ENCODE data around the gene ANKRD13B.
"Not testable (repeated sequence)": the region's sequence is repeated elsewhere in the genome, so short reads cannot be mapped to it uniquely, and the experiment has no call there.

The ANKRD13B gene

GRCh38 chr17:29642171-29642611, 49.3 kb downstream of the ANKRD13B start:
- no peak for DNase-seq (ENCODE audit: low spot score)

DNA sequence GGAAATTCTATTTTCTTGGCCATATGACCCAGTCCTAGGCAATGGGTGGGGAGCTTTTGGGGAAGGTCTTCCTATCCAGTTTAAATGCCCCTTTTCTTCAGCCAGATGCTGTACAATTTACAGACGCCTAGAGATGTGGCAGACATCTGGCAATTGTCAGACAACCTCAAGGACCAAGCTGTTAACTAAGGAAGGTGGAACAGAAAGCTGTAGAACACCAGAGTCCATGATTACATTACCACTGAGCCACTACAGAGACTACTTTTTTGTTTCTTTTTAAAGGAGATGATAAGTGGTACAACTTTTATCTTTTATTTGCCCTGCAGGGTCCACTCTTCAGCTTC, 50.9 kb downstream of the ANKRD13B start:
- DNase-seq (ENCODE audit: low spot score): no peak

DNA sequence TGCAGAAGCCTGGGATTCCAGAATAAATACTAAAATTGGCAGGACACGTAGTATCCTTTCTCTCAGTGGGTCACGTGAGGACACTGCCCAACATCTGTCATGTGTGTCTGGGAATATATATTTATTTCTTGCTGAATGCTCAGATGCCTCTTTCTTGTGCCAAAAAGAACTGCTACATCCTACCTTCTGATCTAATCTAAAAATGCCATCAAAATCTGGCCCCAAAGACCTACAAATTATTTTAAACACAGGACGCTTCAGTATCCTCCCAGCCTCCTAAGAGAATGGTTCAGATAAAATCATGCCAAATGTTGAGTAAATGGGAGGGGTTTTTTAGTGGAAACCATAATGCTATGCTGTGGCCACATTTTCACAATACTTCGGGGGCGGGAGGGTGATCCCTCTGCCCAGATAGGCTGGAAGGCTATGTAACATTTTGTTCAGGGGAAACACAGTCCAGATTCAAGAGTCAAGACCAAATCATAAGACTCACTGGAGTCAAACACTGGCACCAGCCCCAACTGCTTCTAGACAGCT, 52.7 kb downstream of the ANKRD13B start:
- no peak for DNase-seq (ENCODE audit: low spot score)

GRCh38 chr17:29648005-29648404, 55.1 kb downstream of the ANKRD13B start:
- no peak for DNase-seq (ENCODE audit: low spot score)

DNA sequence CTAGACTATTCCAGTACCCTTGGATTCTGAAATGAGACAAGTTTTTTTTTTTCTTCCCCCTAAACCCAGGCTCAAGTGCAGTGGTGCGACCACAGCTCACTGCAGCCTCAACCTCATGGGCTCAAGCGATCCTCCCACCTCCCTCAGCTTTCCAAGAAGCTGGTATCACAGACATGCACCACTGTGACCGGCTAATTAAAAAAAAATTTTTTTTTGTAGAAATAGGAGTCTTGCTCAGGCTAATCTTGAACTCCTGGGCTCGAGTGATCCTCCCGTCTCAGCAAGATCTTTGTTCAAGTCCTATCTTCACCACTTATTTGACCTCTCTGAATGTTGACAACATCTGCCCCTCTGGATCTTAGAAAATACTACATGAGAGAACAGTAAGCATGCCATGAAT, 56.4 kb downstream of the ANKRD13B start:
- no peak for DNase-seq (ENCODE audit: low spot score)

DNA sequence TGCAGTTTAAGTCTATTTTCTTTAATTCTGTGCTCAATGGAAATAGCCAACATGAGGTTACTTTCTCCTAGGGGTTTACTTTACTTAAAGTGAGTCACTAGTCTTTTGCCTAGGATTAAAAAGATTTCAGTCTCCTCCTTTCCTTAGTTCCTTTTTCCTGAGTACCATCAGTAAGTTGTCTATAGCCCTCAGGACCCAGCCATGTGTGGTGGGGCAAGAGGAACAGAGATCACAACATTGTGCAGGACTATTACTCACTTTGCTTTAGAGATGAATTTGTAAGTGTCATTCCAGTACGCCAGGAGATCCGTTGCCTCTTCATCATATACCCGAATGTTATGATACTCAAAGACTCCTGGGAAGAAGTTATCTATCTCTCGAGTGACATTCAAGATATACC, 57.5 kb downstream of the ANKRD13B start:
- no peak for DNase-seq (ENCODE audit: low spot score)

- DNase-seq (ENCODE audit: low spot score): not testable (repeated sequence)
These were observed 59.0 kb downstream of the ANKRD13B start for GRCh38 chr17:29651913-29652312.

GRCh38 chr17:29652976-29653375, 60.0 kb downstream of the ANKRD13B start:
- no peak for DNase-seq (ENCODE audit: low spot score)

- DNase-seq (ENCODE audit: low spot score): no peak
These were observed 61.2 kb downstream of the ANKRD13B start for GRCh38 chr17:29653995-29654714.

DNA sequence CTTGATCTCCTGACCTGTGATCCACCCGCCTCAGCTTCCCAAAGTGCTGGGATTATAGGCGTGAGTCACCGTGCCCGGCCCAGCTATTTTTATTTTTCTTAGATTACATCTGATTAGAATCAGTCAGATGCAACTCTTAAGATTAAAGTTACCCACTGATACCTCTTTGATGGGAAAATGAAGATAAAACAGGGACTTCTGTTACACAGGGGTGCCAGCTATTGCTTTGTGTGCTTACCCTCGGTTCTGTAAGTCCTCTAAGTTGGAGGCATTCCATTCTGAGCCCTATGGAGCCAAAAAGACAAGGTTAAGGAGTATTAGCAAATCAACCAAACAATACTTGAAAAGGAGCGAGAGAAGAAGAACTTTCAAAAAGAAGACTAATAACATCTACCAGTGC, 62.4 kb downstream of the ANKRD13B start:
- no peak for DNase-seq (ENCODE audit: low spot score)

DNA sequence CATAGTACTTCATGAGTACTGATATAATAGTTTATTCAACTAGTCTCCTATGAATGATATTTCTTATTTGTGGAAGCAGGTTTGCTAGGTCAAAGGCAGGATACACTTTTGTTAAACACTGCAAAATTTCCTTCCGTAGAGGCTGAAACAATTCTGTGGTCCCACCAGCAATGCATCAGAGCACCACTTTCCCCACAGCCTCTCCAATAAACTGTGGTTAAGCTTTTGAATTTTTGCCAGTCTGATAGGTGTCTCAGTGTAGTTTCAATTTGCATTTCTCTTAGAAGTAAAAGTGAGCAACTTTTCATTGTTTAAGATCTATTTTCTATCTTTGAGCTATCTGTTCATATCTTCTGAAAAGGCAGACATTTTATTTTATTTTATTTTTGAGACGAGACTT, 66.2 kb downstream of the ANKRD13B start:
- no peak for DNase-seq (ENCODE audit: low spot score)

DNA sequence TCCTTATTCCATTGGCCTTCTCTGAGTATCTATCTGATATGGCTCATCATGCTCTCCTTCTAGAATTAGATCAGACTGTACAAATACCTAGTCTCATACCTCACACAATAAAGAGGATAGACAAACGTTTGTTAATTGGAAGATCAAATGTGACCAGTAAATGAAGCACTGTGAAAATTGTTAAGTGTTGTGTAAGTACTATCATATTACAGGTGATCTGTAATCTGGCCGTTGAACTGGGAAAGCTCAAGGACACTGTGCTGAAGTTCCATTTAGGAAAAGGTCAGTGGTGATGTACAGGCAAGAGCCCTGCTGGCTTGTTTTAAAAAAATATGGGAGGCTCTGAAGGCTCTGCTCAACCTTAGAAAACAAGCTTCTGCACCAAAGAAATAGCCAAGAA, 68.3 kb downstream of the ANKRD13B start:
- no peak for DNase-seq (ENCODE audit: low spot score)

- DNase-seq (ENCODE audit: low spot score): no peak
These were observed 70.2 kb downstream of the ANKRD13B start for GRCh38 chr17:29663155-29663554.
